Measurements from ENCODE around the gene ADARB2.

The ADARB2 gene

GRCh38 chr10:1449021-1449420, 288.3 kb downstream of the ADARB2 start:
- no peak for TF ChIP-seq CTCF (IDR thresholded peaks at IDR 0.05; ENCODE audit: insufficient read depth, low read length)
- no peak for TF ChIP-seq POLR2AphosphoS5 (IDR thresholded peaks at IDR 0.05; ENCODE audit: low read depth)
- no peak for TF ChIP-seq GABPA (IDR thresholded peaks at IDR 0.05; ENCODE audit: low read depth)
- TF ChIP-seq SPI1 (IDR thresholded peaks at IDR 0.05; ENCODE audit: borderline replicate concordance, low read depth): no peak
- no peak for TF ChIP-seq REST (IDR thresholded peaks at IDR 0.05; ENCODE audit: insufficient replicate concordance, low read depth)
- no peak for DNase-seq (ENCODE audit: low read depth in 1 of 2, low spot score in 1 of 2)
- Histone ChIP-seq H3K27me3 (ENCODE audit: insufficient read depth, poor library complexity, severe bottlenecking) (no peaks in the 10 kb centered on the region), H3K27ac (replicated peaks) (no peak overlapping the region), H3K4me3 (replicated peaks; ENCODE audit: insufficient read depth, low read length) (no peak overlapping the region)

GRCh38 chr10:1448252-1448930, 288.9 kb downstream of the ADARB2 start:
- DNase-seq (ENCODE audit: low read depth in 1 of 2, low spot score in 1 of 2): no peak
- Histone ChIP-seq H3K27ac (replicated peaks) (no peak overlapping the region), H3K4me3 (replicated peaks; ENCODE audit: insufficient read depth, low read length) (no peak overlapping the region), H3K27me3 (ENCODE audit: insufficient read depth, poor library complexity, severe bottlenecking) (no peaks in the 10 kb centered on the region)
- TF ChIP-seq CTCF (IDR thresholded peaks at IDR 0.05; ENCODE audit: insufficient read depth, low read length) (no peak), GABPA (IDR thresholded peaks at IDR 0.05; ENCODE audit: low read depth) (no peak), POLR2AphosphoS5 (IDR thresholded peaks at IDR 0.05; ENCODE audit: low read depth) (no peak), REST (IDR thresholded peaks at IDR 0.05; ENCODE audit: insufficient replicate concordance, low read depth) (no peak), SPI1 (IDR thresholded peaks at IDR 0.05; ENCODE audit: borderline replicate concordance, low read depth) (no peak)

GRCh38 chr10:1444826-1445225, 292.5 kb downstream of the ADARB2 start:
- Histone ChIP-seq H3K27me3 (ENCODE audit: insufficient read depth, poor library complexity, severe bottlenecking) (no peaks in the 10 kb centered on the region), H3K27ac (replicated peaks) (no peak overlapping the region), H3K4me3 (replicated peaks; ENCODE audit: insufficient read depth, low read length) (no peak overlapping the region)
- no peak for DNase-seq (ENCODE audit: low read depth in 1 of 2, low spot score in 1 of 2)
- TF ChIP-seq SPI1 (IDR thresholded peaks at IDR 0.05; ENCODE audit: borderline replicate concordance, low read depth) (no peak), CTCF (IDR thresholded peaks at IDR 0.05; ENCODE audit: insufficient read depth, low read length) (no peak), POLR2AphosphoS5 (IDR thresholded peaks at IDR 0.05; ENCODE audit: low read depth) (no peak), REST (IDR thresholded peaks at IDR 0.05; ENCODE audit: insufficient replicate concordance, low read depth) (no peak), GABPA (IDR thresholded peaks at IDR 0.05; ENCODE audit: low read depth) (no peak)

Data from HL-60 (cell line).